Glutamatergic neuron (in vitro differentiated cells): ENCODE data around the gene PTH2R. TPM values are rescaled to one million over a fixed set of nuclear protein-coding genes. Genes with fewer than 3 reads are reported as not detected.
A peak's percentile ranks its signal among the peaks of the same experiment; 100 is the strongest.

Experiments used
- DNase-seq: peaks from one replicate; pipeline ENCODE4 v3.0.0; 2022
- H3K27ac Mint-ChIP-seq: one replicate; pipeline ENCODE4 v1.8.0; 2020; ENCODE audit warnings: mild to moderate bottlenecking, mixed read lengths, inconsistent platforms; ENCODE audit not compliant: unreplicated experiment
- H3K27me3 Mint-ChIP-seq: one replicate; pipeline ENCODE4 v1.8.0; 2020; ENCODE audit warnings: mild to moderate bottlenecking, moderate library complexity, mixed read lengths, inconsistent platforms; ENCODE audit not compliant: unreplicated experiment
- H3K36me3 Mint-ChIP-seq: one replicate; pipeline ENCODE4 v1.8.0; 2020; ENCODE audit warnings: mild to moderate bottlenecking, mixed read lengths, inconsistent platforms; ENCODE audit not compliant: unreplicated experiment
- H3K4me1 Mint-ChIP-seq: one replicate; pipeline ENCODE4 v1.8.0; 2020; ENCODE audit warnings: mild to moderate bottlenecking, low read depth, mixed read lengths, inconsistent platforms; ENCODE audit not compliant: unreplicated experiment
- H3K4me3 Mint-ChIP-seq: one replicate; pipeline ENCODE4 v1.8.0; 2020; ENCODE audit warnings: mild to moderate bottlenecking, mixed read lengths, inconsistent platforms; ENCODE audit not compliant: unreplicated experiment
- H3K9me3 Mint-ChIP-seq: one replicate; pipeline ENCODE4 v1.8.0; 2020; ENCODE audit warnings: mild to moderate bottlenecking, moderate library complexity, mixed read lengths, inconsistent platforms; ENCODE audit not compliant: unreplicated experiment
- long read RNA-seq: library from polyadenylated mRNA; unstranded; transcript quantifications from one replicate; pipeline ENCODE4 v2.0.0, GENCODE V29; 2020; ENCODE audit not compliant: unreplicated experiment
- total RNA-seq: library from RNA; stranded (reverse); fragmentation: NEBNext Ultra II Directional; extraction: Animal tissue kit (Norgen Biotek cat#: 25700); gene quantifications from one replicate; pipeline ENCODE4 v1.2.1, GENCODE V29; 2021; ENCODE audit not compliant: unreplicated experiment
- TF ChIP-seq, protein P1 (sequence below): fragments of 200-600 bp; sonication (generic); IDR thresholded peaks from one replicate; pipeline ENCODE4 v1.5.0; 2021; ENCODE audit not compliant: partially characterized antibody, unreplicated experiment

Gene PTH2R, protein sequence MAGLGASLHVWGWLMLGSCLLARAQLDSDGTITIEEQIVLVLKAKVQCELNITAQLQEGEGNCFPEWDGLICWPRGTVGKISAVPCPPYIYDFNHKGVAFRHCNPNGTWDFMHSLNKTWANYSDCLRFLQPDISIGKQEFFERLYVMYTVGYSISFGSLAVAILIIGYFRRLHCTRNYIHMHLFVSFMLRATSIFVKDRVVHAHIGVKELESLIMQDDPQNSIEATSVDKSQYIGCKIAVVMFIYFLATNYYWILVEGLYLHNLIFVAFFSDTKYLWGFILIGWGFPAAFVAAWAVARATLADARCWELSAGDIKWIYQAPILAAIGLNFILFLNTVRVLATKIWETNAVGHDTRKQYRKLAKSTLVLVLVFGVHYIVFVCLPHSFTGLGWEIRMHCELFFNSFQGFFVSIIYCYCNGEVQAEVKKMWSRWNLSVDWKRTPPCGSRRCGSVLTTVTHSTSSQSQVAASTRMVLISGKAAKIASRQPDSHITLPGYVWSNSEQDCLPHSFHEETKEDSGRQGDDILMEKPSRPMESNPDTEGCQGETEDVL
- not detected for total RNA-seq
- long read RNA-seq, partial matches to known transcripts: 0 of 1 reads
- long read RNA-seq, other reads (novel, unspliced or antisense): 1 of 1 reads

DNA sequence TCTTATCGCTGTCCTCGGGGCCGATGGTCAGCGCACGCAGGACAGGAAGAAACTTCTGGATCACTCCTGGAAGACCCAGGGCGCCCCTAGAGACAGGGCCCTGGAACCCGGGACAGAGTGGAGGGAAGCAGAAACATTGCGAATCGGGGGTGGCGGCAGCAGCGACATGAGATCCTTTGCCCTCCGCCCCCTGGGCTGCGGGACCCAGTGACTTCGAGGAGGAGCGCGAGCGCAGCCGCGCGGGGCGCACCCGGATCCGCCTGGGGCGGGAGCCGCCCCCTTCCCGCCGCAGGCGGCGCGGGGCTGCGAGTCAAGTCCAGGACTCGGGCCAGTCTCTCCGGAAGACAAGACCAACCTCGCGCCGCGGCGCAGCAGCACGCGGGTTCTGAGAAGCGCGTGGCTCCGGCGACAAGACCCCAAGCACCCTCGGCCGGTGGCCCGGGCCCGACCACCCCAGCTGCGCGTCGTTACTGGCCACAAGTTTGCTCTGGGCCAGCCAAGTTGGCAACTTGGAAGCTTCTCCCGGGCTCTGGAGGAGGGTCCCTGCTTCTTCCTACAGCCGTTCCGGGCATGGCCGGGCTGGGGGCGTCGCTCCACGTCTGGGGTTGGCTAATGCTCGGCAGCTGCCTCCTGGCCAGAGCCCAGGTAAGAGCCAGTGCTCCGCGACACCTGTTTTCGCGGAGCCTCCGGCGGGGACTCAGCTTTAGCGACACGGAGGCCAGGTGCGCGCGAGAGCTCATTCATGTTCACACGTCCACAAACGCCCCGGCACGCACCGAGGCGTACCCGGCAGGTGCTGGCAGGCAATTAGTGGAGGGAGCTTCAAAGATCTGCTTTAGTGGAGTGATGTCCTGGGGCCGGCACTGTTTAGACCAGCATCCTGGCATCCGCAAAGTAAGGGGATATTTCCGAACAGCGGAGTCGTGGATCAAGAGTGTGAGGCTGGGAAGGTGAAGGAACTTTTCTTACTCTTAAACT is at the start of gene PTH2R:
Gene PTH2R (plus strand): TSS at position 319 of the 978 bp plus-strand sequence. CDS start 252 bp downstream, at position 571.
- TF ChIP-seq, protein P1, sequence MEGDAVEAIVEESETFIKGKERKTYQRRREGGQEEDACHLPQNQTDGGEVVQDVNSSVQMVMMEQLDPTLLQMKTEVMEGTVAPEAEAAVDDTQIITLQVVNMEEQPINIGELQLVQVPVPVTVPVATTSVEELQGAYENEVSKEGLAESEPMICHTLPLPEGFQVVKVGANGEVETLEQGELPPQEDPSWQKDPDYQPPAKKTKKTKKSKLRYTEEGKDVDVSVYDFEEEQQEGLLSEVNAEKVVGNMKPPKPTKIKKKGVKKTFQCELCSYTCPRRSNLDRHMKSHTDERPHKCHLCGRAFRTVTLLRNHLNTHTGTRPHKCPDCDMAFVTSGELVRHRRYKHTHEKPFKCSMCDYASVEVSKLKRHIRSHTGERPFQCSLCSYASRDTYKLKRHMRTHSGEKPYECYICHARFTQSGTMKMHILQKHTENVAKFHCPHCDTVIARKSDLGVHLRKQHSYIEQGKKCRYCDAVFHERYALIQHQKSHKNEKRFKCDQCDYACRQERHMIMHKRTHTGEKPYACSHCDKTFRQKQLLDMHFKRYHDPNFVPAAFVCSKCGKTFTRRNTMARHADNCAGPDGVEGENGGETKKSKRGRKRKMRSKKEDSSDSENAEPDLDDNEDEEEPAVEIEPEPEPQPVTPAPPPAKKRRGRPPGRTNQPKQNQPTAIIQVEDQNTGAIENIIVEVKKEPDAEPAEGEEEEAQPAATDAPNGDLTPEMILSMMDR: no peak
- Mint-ChIP-seq H3K36me3 (no peaks in the 10 kb centered on the region), H3K4me1 (peaks cover 3% of the 10 kb centered on the region), H3K4me3 (peak within 1 kb of the TSS; percentile 84), H3K27me3 (peaks cover 3% of the 10 kb centered on the region), H3K27ac (no peak within 1 kb of the TSS), H3K9me3 (peaks cover 2% of the 10 kb centered on the region)
- peak; percentile 52 for DNase-seq

DNA sequence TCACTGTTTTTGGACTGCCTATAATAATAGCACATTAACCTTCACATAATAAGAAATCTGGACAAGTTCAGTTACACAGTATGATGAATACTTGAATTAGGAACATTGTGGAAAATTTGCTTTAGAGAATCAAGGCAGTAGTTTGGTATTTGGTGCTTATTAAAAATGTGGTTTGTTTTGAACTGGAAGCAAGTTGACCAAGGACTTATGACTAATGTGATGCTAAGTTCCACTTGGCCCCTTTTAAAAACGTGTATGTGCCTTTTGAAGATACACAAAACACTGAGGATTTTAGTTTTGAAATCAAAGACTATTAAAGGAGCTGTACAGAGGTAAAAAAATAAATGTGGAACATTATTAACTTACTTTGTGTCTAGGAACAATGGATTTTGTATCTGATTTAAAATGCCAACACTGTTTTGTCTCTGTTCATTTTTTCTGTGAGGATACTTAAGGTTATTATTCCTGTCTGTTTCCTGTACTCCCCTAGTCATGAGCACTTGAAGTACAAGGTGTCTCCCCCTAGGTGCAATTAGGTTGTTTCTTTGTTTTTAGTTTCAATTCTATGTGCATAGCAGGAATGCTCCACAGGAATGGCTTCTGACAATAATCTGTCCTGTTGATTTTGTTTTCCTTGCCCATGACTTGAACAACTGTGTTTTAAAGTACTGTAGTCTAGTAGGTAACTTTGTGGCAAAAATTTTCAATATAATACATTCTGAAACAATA is 49.6 kb upstream of the PTH2R start:
- peaks cover 9% of the 10 kb centered on the region for H3K36me3 Mint-ChIP-seq
- peaks cover 3% of the 10 kb centered on the region for H3K27me3 Mint-ChIP-seq
- TF ChIP-seq, protein P1: no peak
- H3K9me3 Mint-ChIP-seq: no peaks in the 10 kb centered on the region
- H3K4me1 Mint-ChIP-seq: peaks cover 2% of the 10 kb centered on the region
- no peak overlapping the region for H3K4me3 Mint-ChIP-seq
- no peak for DNase-seq
- H3K27ac Mint-ChIP-seq: no peak overlapping the region

DNA sequence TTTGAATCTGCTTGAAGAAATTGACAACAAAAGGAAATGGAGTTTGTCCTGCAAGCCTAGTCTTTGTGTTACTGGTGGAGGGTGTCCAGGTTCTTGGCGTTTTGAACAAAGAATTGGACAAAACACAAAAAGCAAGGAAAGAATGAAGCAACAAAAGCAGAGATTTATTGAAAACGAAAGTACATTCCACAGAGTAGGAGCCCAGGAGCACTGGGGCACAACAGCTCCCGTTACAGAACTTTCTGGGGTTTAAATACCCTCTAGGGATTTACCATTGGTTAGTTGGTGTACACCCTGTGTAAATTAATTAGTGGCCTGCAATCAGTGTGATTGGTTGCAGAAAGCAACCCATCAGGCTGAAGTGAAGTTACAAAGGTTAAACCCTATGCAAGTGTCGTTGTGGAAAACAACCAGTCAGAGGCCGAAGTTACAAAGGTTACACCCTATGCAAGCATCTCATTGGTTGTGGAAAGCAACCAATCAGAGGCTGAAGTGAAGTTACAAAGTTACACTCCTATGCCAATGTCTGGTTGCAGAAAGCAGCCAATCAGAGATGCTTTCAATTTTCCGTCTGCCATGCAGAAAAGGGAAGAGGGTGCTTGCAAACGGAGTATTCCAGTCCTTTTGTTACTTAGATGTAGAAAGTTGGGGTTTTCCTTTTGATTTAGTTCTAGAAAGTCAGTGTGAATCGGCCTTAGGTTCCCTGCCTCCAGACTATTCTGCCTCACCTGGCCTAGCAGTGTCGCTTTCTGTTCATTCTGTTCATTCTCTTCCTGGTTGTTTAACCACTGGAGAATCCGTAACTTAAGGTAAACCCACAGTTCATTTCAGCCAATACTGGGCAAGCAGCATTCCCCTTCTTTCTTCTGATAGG is 47.6 kb upstream of the PTH2R start:
- H3K4me3 Mint-ChIP-seq: no peak overlapping the region
- H3K27me3 Mint-ChIP-seq: peaks cover 3% of the 10 kb centered on the region
- H3K27ac Mint-ChIP-seq: no peak overlapping the region
- DNase-seq: no peak
- peaks cover 2% of the 10 kb centered on the region for H3K4me1 Mint-ChIP-seq
- TF ChIP-seq, protein P1: no peak
- H3K9me3 Mint-ChIP-seq: no peaks in the 10 kb centered on the region
- H3K36me3 Mint-ChIP-seq: peaks cover 9% of the 10 kb centered on the region

DNA sequence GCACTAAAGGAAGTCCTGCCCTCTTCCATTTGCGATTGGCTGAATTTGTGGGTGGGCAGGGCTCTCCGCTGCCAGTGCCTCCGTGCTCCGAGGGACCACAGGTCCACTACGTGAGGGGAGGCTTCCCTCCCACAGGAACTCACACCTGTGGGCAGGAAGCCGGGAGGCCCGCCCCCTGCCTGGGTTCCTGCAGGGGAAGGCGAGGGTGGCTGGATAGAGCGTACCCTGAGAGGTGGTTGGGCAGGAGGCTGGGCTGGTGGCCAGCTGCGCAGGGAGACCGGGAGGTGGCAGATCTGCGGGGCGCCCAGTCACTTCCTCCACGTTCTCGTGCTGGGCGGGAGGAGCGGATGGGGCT is 47.0 kb upstream of the PTH2R start:
- Mint-ChIP-seq H3K4me1 (peaks cover 2% of the 10 kb centered on the region), H3K4me3 (no peak overlapping the region), H3K27ac (no peak overlapping the region), H3K36me3 (peaks cover 13% of the 10 kb centered on the region), H3K9me3 (no peaks in the 10 kb centered on the region), H3K27me3 (peaks cover 3% of the 10 kb centered on the region)
- TF ChIP-seq, protein P1: no peak
- DNase-seq: no peak
